GM21360 (cell line): ENCODE results near the gene ST3GAL4.

Experiments
- ATAC-seq: cut with Tn5 transposase; IDR thresholded peaks from one replicate; pipeline ENCODE4 v1.9.1; 2021; ENCODE audit warnings: mild to moderate bottlenecking, moderate library complexity; ENCODE audit not compliant: unreplicated experiment

ST3GAL4 gene

DNA sequence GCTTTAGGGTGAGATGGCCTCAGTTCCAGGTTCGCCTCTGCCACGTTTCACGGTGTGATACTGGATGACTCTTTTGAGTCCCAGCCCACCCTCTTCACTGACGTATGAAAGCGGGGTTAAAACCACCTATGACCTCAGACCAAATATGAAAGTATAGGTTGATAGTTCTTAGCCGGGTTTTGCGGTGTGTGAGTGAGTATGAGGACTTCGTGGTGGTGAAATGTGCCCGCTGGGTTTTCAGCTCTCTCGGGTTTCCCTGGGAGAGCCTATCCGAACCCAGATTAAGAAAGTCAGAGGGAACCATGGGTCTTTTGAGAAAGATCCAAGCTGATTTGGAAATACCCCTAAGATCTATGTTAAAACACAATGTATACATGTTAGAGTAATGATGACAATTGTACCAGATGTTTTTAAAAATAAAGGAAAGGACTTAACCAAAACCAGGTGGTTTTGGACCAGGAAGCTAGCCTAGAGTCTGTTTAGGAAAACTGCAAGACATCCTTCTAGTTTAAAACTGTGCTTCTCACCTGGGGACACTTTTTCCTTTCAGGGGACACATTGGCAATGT lies 25.8 kb upstream of the ST3GAL4 start:
- ATAC-seq: no peak

DNA sequence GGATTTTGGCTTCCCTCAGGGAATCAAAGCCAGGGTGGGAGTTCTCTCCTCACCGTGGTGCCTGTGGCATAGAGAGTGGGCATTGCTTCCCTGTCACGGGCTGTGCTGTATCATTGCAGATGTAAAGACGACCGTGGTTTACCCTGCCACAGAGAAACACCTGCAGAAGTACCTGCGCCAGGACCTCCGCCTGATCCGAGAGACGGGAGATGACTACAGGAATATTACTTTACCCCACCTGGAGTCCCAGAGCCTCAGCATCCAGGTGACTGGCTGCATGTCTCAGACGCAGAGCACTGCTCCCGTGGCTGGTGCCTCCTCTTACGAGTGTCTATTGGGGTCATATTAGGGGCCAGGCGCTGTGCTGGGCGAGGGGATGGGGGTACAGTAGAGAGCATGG lies 24.2 kb upstream of the ST3GAL4 start:
- ATAC-seq: no peak

GRCh38 chr11:126332221-126332711 lies 23.2 kb upstream of the ST3GAL4 start:
- no peak for ATAC-seq

DNA sequence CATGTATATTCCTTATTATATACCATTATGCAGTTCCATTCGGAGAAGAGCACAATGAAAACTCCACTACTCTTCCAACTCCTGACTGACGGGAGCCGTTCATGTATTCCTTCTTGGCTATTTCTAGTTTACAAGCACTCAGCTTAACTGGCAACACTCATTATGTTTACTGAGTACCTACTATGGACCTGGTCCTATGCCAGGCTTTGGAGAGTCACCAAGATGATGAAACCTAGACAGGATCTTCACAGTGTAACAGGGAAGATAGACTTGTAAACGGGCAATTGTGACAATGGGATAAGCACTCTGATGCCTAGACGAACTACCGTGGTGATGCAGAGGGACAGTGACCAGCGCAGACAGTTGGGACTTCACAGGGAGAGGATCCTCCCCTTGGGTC lies 22.3 kb upstream of the ST3GAL4 start:
- ATAC-seq: no peak

GRCh38 chr11:126334659-126335462 lies 20.6 kb upstream of the ST3GAL4 start:
- no peak for ATAC-seq

- no peak for ATAC-seq
These were observed 20.1 kb upstream of the ST3GAL4 start for GRCh38 chr11:126335463-126335760.

GRCh38 chr11:126336138-126336541 lies 19.3 kb upstream of the ST3GAL4 start:
- no peak for ATAC-seq

- ATAC-seq: no peak
These were observed 18.8 kb upstream of the ST3GAL4 start for GRCh38 chr11:126336671-126337101.

GRCh38 chr11:126337126-126337473 lies 18.4 kb upstream of the ST3GAL4 start:
- no peak for ATAC-seq

- ATAC-seq: no peak
These were observed 17.8 kb upstream of the ST3GAL4 start for GRCh38 chr11:126337474-126338241.

- no peak for ATAC-seq
These were observed 17.0 kb upstream of the ST3GAL4 start for GRCh38 chr11:126338346-126339055.

GRCh38 chr11:126339073-126339862 lies 16.2 kb upstream of the ST3GAL4 start:
- no peak for ATAC-seq

DNA sequence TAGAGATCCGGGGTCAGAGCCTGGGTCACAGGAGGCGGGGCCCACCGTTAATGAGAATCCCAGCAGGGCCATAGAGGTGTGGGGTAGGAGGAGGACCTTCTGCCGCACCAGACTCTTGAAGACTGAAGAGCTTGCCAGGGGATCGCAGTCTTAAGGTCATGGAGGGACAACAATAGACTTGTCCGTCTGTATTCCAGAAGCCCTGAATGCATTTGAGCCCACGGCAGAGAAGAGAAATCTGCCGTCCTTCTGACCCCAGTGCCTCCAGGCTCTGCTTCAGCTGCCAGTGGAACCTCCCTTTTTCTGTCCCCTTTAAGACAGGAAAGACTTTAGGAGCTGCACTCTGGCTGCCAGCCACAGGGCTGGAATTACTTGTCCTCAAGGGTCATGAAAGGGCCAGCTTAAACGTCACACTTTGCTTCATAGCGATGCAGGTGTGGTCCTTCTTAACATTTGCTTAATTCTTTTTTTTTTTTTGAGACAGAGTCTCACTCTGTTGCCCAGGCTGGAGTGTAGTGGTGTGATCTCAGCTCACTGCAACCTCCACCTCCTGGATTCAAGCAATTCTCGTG lies 15.5 kb upstream of the ST3GAL4 start:
- no peak for ATAC-seq

DNA sequence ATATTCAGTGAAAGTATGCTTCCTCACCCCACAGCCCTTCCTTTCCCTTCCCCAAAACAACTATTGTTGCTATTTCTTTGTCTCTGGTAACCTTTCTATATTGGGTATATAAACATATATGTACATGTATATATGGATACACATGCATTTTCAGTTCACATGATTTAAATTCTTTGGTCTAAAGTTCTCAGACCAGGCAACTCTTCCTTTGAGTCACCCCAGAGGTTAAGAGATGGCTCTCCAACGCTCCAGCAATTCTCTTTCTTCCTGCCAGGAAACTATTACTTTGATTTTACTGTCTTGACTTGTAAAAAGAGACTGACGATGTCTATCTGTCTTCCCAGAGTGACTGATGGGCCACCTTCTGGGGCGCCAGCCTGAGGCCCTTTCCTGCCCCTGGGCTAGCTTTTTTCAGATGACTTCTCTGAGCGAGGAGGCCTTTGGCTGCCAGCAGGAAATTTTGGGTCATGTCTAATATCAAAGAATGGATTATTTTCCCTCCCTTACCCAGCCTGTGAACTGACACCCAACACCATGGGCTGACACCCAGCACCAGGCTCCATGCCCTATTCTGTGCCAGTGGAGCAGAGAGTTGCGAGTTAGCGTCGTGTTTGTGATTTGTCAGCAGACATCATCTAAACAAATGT lies 14.4 kb upstream of the ST3GAL4 start:
- ATAC-seq: peak; percentile 59

DNA sequence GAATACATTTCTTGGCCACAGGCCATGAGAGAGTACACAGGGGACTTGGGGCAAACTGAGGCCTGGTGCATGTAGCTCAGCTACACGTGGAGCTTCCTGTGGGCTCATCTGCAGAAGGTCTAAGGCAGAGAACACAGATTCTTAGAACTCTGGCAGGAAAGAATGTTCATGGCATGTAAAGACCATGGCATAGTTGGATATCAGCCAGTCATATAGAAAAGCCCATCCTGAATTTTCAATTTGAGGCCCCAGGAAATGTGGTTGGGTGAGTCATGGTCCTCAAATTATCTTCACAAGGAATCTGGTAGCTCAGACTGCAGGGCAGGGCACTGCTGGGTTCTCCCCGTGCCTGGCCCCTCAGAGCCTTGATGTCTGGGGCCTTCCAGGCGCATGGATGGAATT lies 13.7 kb upstream of the ST3GAL4 start:
- no peak for ATAC-seq

GRCh38 chr11:126343051-126343450 lies 12.4 kb upstream of the ST3GAL4 start:
- ATAC-seq: no peak

GRCh38 chr11:126344141-126345080 lies 11.1 kb upstream of the ST3GAL4 start:
- ATAC-seq: no peak

DNA sequence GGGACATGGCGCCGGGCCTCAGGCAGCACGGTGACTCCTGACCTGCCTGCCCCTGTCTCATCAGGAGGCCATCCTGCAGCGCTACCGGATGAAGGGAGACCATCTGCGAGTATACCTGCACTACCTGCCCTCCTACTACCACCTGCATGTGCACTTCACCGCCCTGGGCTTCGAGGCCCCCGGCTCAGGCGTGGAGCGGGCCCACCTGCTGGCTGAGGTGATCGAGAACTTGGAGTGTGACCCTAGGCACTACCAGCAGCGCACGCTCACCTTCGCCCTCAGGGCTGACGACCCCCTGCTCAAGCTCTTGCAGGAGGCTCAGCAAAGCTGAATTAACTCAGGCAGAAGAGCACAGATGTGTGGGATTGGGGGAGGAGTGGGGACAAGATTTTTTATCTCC lies 10.2 kb upstream of the ST3GAL4 start:
- ATAC-seq: no peak
